HG02884 (cell line): ENCODE results near the gene ATAD5.
"Not testable (repeated sequence)": the region's sequence is repeated elsewhere in the genome, so short reads cannot be mapped to it uniquely, and the experiment has no call there.

Source experiments
- ATAC-seq: cut with Tn5 transposase; IDR thresholded peaks from one replicate; pipeline ENCODE4 v1.9.1; 2021; ENCODE audit warnings: mild to moderate bottlenecking, moderate library complexity; ENCODE audit not compliant: unreplicated experiment

ATAD5 gene

DNA sequence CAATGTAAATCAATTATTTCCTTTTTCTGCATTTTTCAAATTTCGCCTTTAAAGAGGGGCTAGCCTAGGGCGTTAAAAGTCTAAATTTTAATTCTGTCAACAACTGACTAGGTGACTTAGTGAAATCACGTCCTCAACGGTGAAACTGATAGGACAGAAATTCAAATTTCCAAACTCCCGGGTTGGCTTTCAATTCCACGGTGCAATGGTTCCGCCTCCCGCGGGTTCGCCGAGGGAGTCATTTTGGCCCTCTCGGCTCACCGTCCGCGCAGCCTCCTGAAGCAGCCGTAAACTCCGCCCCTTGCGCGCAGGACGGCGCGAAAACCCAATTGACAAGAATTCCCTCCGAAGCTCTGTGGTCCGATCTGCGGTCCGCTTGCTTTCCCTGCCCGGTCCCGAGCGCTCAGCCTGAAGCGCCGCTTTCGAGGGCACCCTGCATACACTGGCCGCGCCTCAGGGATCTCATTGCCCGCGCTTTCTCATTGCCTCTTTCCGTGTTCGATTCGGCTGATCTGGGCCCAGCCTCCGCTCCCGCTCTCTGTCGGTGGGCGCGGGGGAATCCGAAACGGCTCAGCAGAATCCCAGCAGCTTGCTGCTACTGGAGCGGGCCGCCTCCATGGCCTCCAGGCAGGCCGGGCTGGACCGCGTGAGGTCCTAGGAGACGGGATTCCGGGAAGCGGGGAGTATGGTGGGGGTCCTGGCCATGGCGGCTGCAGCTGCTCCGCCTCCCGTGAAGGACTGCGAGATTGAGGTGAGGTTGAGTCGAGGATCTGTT is at the start of gene ATAD5:
Gene ATAD5, plus strand, starts transcription at position 304 of the 775 bp plus-strand sequence. Its CDS starts 382 bp downstream, at position 686.
- ATAC-seq, result no peak

DNA sequence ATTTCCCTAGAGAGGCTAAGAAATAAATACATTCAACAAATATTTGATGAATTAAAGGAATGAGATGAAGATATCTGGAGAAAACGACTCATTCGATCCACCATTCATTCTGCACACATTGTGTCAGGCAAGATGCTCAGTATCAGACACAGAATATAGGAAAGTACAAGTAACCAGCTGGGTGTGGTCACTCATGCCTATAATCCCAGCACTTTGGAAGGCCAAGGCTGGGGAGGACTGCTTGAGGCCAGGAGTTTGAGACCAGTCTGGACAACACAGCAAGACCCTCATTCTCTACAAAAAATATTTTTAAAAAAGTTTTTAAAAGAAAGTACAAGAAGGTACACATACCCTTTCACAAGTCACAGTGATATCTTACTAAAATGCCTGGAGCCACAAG is 49.6 kb upstream of the ATAD5 start:
- ATAC-seq, result no peak

GRCh38 chr17:30788918-30789317 is 42.8 kb upstream of the ATAD5 start:
- ATAC-seq, result no peak

DNA sequence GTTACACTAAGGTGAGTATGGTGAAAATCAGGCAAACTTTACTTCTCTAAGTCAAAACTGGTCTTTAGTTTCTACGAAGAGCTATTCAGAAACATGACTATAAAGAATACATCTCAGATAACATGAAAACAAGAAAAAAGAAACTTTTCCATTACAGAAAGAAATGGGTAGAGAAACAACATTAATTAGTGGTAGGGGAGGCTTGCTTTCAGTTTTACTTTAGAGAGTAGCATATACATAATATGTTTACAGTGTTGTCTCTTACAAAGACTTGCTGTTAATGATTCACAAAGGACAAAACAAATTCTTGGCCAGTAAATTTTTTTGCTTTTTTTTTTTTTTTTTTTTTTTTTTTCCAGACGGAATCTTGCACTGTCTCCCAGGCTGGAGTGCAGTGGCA is 41.5 kb upstream of the ATAD5 start:
- no peak for ATAC-seq

- no peak for ATAC-seq
Observed at GRCh38 chr17:30793282-30793977, 38.3 kb upstream of the ATAD5 start.

DNA sequence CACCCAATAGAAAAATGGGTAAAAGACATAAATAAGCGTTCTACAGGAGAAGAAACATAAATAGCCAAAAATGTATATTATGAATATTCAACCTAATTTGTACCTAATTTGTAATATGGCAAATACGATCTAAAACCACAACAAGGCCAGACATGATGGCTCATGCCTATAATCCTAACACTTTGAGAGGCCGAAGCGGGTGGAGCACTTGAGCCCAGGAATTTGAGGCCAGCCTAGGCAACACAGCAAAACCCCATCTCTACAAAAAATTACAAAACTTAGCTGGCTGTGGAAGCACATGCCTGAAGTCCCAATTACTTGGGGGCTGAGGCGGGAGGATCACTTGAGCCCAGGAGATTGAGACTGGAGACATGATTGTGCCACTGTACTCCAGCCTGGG is 37.4 kb upstream of the ATAD5 start:
- no peak for ATAC-seq

GRCh38 chr17:30796016-30796415 is 35.8 kb upstream of the ATAD5 start:
- ATAC-seq, result no peak

DNA sequence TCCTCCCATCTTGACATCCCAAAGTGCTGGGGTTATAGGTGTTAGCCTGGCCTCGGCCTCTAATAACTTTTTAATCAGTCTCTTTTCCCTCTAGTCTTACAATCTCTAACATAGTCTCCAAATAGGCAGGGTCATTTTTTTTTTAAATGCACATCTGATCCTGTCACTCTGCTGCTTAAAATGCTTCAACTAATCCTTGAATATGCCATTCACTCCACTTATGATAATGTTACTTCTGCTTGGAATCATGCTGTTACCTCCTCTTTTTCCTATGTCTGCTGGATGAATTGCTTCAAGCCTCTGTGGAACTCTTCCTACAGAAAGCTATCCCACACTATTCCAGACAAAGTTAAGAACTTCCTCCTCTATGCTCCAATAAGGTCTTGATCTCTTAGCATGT is 30.1 kb upstream of the ATAD5 start:
- no peak for ATAC-seq

- ATAC-seq, result no peak
Observed at GRCh38 chr17:30805944-30806456, 25.8 kb upstream of the ATAD5 start.

- ATAC-seq, result no peak
Observed at GRCh38 chr17:30807896-30808295, 23.9 kb upstream of the ATAD5 start.

DNA sequence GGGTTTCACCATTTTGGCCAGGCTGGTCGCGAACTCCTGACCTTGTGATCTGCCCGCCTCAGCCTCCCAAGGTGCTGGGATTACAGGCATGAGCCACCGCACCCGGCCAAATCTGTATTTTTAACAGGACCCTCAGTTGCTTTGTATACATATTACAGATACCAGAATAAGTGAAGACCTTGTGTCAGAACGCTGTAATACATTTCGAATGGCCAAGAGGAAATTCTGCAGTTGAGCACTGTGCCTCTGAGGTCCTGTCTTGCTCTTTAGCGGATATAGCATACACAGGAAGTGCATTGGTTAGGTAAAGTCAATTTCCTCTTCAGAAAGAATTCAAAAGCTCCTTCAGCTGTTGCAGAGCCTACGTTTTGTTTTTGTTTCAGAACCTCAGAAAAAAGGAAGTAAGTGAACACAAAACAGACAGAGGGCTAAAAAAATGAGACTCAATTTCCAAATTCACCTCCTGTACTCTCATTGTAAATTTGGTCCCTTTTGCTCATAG is 22.9 kb upstream of the ATAD5 start:
- peak; percentile 84 for ATAC-seq

GRCh38 chr17:30809867-30810266 is 21.9 kb upstream of the ATAD5 start:
- no peak for ATAC-seq

DNA sequence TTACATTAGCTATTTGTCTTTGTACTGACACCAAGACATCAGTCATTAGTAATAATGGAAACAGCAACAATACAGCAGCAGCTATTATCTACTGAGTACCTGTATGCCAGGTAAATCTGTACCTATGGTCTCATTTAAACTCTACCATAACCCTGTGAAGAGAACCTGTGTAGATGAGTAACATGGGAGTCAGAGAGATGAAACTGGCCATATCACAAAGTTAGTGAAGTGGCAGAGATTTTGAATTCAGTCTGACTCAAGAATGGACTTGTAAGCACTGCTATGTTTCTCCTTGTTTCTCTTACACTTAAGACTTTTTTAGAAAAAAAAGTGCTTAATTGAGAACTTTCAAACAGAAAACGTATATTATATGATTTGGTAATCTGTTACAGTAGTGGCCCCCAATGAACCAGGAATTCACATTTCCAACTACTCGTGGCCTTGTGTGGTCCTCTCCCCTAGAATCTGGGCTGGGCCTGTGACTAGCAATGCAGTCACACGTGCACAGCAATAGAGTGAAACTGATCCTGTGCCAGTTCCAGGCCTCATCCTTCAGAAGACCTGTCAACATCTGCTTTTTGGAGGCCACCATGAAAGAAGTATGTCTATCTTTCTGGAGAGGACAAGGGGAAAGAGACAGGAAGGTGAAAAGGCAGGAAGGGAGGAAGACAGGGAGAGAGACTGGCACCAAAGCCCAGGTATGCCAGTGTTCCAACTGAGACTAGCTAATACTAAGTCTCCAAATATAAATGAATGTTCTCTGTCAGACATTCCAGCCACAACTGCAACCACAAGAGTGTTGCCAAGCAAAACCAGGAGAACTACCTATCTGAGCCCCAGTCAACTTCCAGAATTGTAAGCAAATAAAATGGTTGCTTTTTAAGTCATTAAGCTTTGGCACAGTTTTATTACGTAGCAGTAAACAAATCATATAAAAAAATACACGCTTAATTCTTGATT is 19.3 kb upstream of the ATAD5 start:
- no peak for ATAC-seq

DNA sequence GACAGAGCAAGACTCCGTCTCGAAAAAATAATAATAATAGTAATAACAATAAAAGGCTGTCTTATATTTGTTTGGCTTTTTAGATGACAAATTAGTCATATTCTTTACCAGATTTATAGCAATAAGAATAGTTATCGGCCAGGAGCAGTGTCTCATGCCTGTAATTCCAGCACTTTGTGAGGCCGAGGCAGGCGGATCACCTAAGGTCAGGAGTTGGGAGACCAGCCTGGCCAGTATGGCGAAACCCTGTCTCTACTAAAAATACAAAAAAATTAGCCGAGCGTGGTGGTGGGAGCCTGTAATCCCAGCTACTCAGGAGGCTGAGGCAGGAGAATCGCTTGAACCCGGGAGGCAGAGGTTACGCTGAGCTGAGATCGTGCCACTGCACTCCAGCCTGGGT is 17.5 kb upstream of the ATAD5 start:
- ATAC-seq, result not testable (repeated sequence)

DNA sequence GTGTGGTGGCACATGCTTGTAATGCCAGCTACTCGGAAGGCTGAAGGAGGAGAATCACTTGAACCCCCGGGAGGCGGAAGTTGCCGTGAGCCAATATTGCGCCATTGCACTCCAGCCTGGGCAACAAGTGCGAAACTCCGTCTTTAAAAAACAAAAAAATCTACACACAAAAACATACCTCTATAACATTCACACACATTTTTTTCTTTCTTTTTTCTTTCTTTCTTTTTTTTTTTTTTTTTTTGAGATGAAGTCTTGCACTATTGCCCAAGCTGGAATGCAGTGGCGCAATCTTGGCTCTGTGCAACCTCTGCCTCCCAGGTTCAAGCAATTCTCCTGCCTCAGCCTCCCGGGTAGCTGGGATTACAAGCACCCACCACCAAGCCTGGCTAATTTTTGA is 16.9 kb upstream of the ATAD5 start:
- ATAC-seq, result not testable (repeated sequence)

DNA sequence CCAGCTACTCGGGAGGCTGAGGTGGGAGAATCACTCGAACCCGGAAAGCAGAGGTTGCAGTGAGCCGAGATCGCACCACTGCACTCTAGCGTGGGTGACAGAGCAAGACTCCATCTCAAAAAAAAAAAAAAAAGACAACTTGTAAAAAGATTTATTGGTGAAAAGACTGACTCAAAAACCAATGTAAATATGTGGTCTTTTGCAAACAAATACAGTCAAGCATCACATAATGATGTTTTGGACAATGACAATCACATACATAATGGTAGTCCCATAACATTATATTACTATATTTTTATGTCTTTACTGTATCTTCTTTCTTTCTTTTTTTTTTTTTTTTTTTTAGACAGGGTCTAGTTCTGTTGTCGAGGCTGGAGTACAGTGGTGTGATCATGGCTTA is 15.6 kb upstream of the ATAD5 start:
- ATAC-seq, result no peak

DNA sequence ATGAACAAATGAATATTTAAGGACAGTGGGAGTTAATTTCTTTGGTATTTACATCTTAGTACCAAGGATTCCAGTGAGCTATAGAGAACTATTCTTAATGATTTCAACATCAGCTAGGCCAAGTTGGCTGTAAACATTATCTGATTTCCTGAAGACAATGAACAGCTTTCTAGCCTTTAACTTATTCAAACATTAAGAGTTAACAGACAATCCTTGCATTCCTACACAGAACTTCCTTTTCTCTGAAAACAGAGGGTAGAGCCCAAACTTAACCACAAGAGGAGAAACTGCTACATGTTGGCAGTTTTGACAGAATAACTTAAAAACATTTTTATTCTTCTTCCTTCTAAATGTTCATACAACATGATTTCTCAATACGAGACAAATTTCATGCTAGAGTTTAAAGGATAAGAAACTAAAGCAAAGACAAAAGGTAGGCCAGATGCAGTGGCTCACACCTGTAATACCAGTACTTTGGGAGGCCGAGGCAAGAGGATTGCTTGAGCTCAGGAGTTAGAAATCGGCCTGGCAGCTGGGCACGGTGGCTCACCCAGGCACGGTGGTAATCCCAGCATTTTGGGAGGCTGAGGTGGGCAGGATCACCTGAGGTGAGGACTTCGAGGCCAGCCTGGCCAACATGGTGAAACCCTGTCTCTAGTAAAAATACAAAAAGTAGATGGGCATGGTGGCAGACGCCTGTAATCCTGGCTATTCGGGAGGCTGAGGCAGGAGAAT is 11.6 kb upstream of the ATAD5 start:
- ATAC-seq, result no peak

DNA sequence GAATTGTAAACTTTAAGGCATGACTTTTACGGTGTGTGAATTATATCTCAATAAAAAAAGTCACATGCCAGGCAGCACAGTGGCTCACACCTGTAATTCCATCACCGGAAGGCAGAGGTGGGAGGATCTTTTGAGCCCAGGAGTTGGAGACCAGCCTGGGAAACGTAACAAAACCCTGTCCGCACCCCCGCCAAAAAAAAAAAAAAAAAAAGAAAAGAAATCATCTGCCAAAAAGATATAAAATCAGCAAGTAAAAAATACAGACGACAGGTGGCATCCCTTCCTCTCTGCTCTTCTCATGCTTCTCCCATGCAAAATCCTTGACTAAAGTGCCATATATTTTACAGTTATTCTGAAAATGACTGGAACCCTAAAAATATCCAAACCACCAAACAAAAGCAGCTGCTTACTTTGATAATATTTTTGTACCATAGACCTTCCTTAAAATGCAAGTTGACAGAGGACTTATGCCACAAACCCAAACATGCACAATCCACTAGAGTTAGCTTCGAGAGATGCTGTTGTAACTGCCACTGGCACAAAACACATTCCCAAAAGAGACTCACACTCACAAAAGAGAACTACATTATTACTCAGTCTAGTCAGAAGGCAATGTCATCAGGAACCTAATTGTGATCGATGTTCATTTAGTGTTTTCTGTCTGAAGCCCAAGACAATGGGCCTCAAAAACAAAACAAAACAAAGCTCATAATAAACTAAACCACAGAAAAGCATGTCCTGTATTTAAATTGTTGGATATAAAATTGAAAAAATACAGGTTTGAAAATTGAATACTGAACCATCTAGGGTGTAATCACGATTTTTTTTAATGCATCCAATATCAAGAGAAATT is 9.7 kb upstream of the ATAD5 start:
- ATAC-seq, result no peak

- ATAC-seq, result not testable (repeated sequence)
Observed at GRCh38 chr17:30822919-30823318, 8.8 kb upstream of the ATAD5 start.
